ENCODE measurements around the gene LIN7A. TPM values are rescaled to one million over a fixed set of nuclear protein-coding genes. Genes with fewer than 3 reads are reported as not detected.

LIN7A gene
- total and polyA plus RNA-seq, 11 donors, result 7.5 to 21.6 (median 14.6) TPM

DNA sequence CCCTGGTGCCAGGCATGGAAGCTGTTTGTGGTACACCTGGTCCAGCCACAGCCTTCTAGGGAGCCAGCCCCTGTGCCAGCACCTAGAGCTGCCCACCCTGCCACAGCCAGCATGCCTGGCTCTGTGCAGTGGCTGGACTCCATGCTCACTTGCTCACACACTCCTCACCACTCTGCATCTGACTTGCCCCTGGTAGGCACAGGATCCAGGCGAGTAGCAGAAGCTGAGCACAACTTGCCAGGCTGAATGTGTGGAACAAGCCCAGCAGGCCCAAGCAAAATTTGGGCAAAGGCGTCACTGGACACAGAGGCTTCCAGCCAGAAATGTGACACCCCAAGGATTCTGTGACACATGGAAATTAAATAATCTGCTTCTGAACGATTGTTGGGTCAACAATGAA, 114.3 kb downstream of the LIN7A start:
- Histone ChIP-seq H3K4me1 (peaks cover 0 to 24% (median 4%) of the 10 kb centered on the region in 12 donors), H3K4me3 (no peak overlapping the region), H3K27me3 (no peaks in the 10 kb centered on the region), H3K9me3 (peaks cover 0 to 3% (median 0%) of the 10 kb centered on the region in 12 donors), H3K36me3 (no peaks in the 10 kb centered on the region), H3K27ac (no peak overlapping the region)
- ATAC-seq, result no peak
- no peak for DNase-seq
- WGBS, 4 donors, result 60 to 67% (median 64%) methylated on average over 3 of the region's 3 CpGs
- TF ChIP-seq, protein P1, sequence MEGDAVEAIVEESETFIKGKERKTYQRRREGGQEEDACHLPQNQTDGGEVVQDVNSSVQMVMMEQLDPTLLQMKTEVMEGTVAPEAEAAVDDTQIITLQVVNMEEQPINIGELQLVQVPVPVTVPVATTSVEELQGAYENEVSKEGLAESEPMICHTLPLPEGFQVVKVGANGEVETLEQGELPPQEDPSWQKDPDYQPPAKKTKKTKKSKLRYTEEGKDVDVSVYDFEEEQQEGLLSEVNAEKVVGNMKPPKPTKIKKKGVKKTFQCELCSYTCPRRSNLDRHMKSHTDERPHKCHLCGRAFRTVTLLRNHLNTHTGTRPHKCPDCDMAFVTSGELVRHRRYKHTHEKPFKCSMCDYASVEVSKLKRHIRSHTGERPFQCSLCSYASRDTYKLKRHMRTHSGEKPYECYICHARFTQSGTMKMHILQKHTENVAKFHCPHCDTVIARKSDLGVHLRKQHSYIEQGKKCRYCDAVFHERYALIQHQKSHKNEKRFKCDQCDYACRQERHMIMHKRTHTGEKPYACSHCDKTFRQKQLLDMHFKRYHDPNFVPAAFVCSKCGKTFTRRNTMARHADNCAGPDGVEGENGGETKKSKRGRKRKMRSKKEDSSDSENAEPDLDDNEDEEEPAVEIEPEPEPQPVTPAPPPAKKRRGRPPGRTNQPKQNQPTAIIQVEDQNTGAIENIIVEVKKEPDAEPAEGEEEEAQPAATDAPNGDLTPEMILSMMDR (IDR thresholded peaks at IDR 0.05), result no peak
- TF ChIP-seq POLR2A (IDR thresholded peaks at IDR 0.05), result no peak
- intact Hi-C loops (cut with DNase I), result loop anchor here in 1 of 10 donors (5.0 kb wide), 1 partner anchor 254 kb away; the partner anchor contains the start of gene ACSS3

DNA sequence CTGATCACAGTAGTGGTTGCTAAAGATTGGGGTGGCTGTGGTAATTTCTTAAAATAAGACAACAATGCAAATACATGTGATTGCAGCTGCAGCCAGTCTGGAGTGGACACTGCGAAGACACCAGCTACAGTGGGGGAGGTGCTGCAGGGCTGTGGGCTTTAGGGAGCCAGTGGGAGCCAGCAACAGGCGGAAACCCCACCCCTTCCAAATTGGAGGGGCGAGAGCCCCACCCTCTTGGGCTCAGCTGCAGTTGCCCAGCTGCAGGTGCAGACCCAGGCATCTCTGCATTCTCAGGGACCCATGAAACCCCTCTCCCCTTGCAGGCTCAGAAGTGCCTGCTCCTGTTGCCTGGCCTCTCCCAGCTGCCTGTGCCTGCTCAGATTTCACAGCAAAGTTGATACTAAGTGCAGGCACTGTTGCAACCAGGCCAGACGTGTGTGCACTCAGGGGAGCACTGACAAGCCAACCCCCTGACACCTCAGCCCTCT, 116.2 kb downstream of the LIN7A start:
- TF ChIP-seq, protein P1 (IDR thresholded peaks at IDR 0.05), result no peak
- no peak for TF ChIP-seq POLR2A (IDR thresholded peaks at IDR 0.05)
- Histone ChIP-seq H3K4me1 (peaks cover 0 to 24% (median 4%) of the 10 kb centered on the region in 12 donors), H3K27me3 (no peaks in the 10 kb centered on the region), H3K4me3 (no peak overlapping the region), H3K27ac (peak overlapping the region in 3 of 12 donors; percentile 11 to 43 (median 19)), H3K36me3 (no peaks in the 10 kb centered on the region), H3K9me3 (peaks cover 0 to 3% (median 0%) of the 10 kb centered on the region in 12 donors)
- ATAC-seq, result peak in 3 of 4 donors; percentile 43 to 72 (median 58)
- intact Hi-C loops (cut with DNase I), result loop anchor here in 1 of 10 donors (5.0 kb wide), 1 partner anchor 256 kb away; the partner anchor contains the start of gene ACSS3
- 48 to 62% (median 54%) methylated on average over 4 of the region's 4 CpGs for WGBS, 4 donors
- peak in 1 of 5 donors; percentile 51 for DNase-seq

DNA sequence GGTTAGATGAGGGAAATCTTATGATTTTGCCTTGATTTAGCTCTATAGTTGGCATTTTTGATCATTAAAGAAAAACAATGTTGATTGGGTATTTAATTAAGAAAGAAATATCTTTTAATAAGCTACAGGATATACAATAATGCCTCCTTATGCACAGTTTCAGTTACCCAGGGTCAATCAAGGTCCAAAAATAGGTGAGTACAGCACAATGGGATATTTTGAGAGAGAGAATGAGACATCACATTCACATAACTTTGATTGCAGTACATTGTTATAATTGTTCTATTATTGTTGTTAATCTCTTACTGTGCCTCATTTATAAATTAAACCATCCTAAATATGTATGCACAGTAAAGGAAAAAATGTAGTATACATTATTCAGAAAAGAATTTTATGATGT, 118.9 kb downstream of the LIN7A start:
- peak overlapping the region in 4 of 12 donors; percentile 10 to 46 (median 25) for H3K27ac ChIP-seq
- no peaks in the 10 kb centered on the region for H3K27me3 ChIP-seq
- H3K9me3 ChIP-seq, result peaks cover 0 to 3% (median 0%) of the 10 kb centered on the region in 12 donors
- peak in 1 of 4 donors; percentile 64 for ATAC-seq
- no peak overlapping the region for H3K4me3 ChIP-seq
- intact Hi-C loops (cut with DNase I), result no loop called here
- no peak for DNase-seq
- no peak for TF ChIP-seq POLR2A (IDR thresholded peaks at IDR 0.05)
- TF ChIP-seq, protein P1 (IDR thresholded peaks at IDR 0.05), result no peak
- H3K4me1 ChIP-seq, result peaks cover 0 to 31% (median 5%) of the 10 kb centered on the region in 12 donors
- H3K36me3 ChIP-seq, result no peaks in the 10 kb centered on the region

DNA sequence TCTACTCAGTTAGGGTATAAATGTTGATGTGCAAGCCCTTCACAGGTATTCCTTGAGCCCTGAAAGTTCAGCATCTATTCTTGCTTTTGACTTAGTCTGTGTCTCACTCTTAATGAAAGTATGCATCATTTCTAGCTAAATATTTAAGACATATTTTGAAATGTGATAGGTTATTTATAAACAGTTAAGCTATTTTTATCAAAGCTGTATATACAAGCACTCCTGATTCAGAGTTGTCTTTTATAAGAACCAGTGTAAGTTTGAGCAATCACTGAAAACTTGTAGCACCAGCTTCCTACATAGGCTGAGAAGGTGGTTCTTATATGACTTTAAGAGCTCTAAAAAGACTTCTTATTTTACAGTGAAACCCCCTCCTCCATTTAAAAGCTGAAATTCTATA, 122.4 kb downstream of the LIN7A start:
- intact Hi-C loops (cut with DNase I), result no loop called here
- TF ChIP-seq, protein P1 (IDR thresholded peaks at IDR 0.05), result no peak
- no peak for TF ChIP-seq POLR2A (IDR thresholded peaks at IDR 0.05)
- Histone ChIP-seq H3K27me3 (no peaks in the 10 kb centered on the region), H3K4me1 (peaks cover 0 to 26% (median 2%) of the 10 kb centered on the region in 12 donors), H3K27ac (no peak overlapping the region), H3K9me3 (no peaks in the 10 kb centered on the region), H3K4me3 (no peak overlapping the region), H3K36me3 (peaks cover 0 to 10% (median 0%) of the 10 kb centered on the region in 9 donors)
- no peak for DNase-seq
- ATAC-seq, result no peak

All from heart left ventricle (tissue), 16 donors.